HepG2 (cell line): ENCODE measurements around the gene TMPRSS7. TPM values are rescaled to one million over a fixed set of nuclear protein-coding genes. Genes with fewer than 3 reads are reported as not detected.

ENCODE experiments used
- ATAC-seq: fragments of 200-7000 bp; cut with Tn5 transposase; 3 replicates; pipeline ENCODE4 v1.9.1; 2020; ENCODE audit warnings: mild to moderate bottlenecking, moderate library complexity
- BruUV-seq: library from RNA; stranded (reverse); fragments of 400-500 nt; replicated peaks from 2 replicates; lab custom pipeline; 2021; lab: Mats Ljungman, UMichigan
- CTCF ChIA-PET: fragments of 300-600 bp; formaldehyde crosslinking; extraction: SDS; loops from one replicate; lab custom pipeline; 2021; ENCODE audit warnings: low total read pairs, inconsistent platforms, low intra/inter-chr PET ratio; lab: Yijun Ruan, JAX
- POLR2A ChIA-PET: fragments of 350-600 bp; sonication (Branson Sonifier 250); formaldehyde crosslinking; loops from one replicate; lab custom pipeline; 2020; ENCODE audit warnings: antibody characterized with exemption, inconsistent platforms; lab: Yijun Ruan, JAX
- DNase-seq: peaks from one replicate; pipeline ENCODE4 v3.0.0-alpha.2; 2015; ENCODE audit warnings: low spot score
- FAIRE-seq: peaks from 3 replicates; lab custom pipeline; 2011; peaks lifted over from hg19 to GRCh38; lab: Jason Lieb, UNC
- H2AFZ ChIP-seq: one replicate; pipeline ENCODE4 v1.6.1; 2011; ENCODE audit warnings: low read length, inconsistent platforms
- H3K27ac ChIP-seq: fragments of 300-600 bp; 3 replicates; pipeline ENCODE4 v1.8.0; 2011; ENCODE audit warnings: mixed run types, mild to moderate bottlenecking, mixed read lengths, low read length, inconsistent platforms; ENCODE audit not compliant: insufficient read depth; ENCODE audit errors: extremely low read length
- H3K27me3 ChIP-seq, 2 experiments: fragments of 200-600 bp in 1 of 2; 2 replicates in 1 of 2; 3 replicates in 1 of 2; pipeline versions ENCODE4 v1.6.0 to v1.8.0; 2011; ENCODE audit warnings: low read length in 2 of 2, mild to moderate bottlenecking in 2 of 2, moderate library complexity in 2 of 2, inconsistent platforms in 1 of 2; ENCODE audit not compliant: insufficient read depth in 2 of 2, control insufficient read depth in 1 of 2
- H3K36me3 ChIP-seq, 2 experiments: fragments of 200-600 bp in 1 of 2; replicated peaks in 1 of 2; 2 replicates in 1 of 2; 3 replicates in 1 of 2; pipeline versions ENCODE4 v1.5.1 to v1.8.0; 2011; ENCODE audit warnings: low read length in 2 of 2, inconsistent platforms in 1 of 2; ENCODE audit not compliant: insufficient read depth in 2 of 2, control insufficient read depth in 1 of 2
- H3K4me1 ChIP-seq: 2 replicates; pipeline ENCODE4 v1.5.1; 2012; ENCODE audit warnings: low read length, inconsistent platforms; ENCODE audit not compliant: insufficient read depth
- H3K4me2 ChIP-seq: 2 replicates; pipeline ENCODE4 v1.6.0; 2011; ENCODE audit warnings: low read depth, low read length, inconsistent platforms
- H3K4me3 ChIP-seq, 3 experiments: fragments of 200-600 bp in 1 of 3; sonication (generic), shearing (Covaris generic) in 1 of 3; replicated peaks in 1 of 3; 2 replicates each; pipeline ENCODE4 v1.5.1; 2011 to 2016; ENCODE audit warnings: low read length in 3 of 3, inconsistent platforms in 2 of 3, low read depth in 2 of 3, mild to moderate bottlenecking in 2 of 3, control low read depth in 1 of 3, mixed read lengths in 1 of 3; ENCODE audit not compliant: insufficient read depth in 1 of 3
- H3K79me2 ChIP-seq: one replicate; pipeline ENCODE4 v1.6.1; 2011; ENCODE audit warnings: low read length, inconsistent platforms; ENCODE audit not compliant: insufficient read depth
- H3K9ac ChIP-seq: 2 replicates; pipeline ENCODE4 v1.6.0; 2011; ENCODE audit warnings: mild to moderate bottlenecking, low read depth, low read length, inconsistent platforms; ENCODE audit not compliant: insufficient read depth
- H3K9me3 ChIP-seq: 2 replicates; pipeline ENCODE4 v1.5.1; 2012; ENCODE audit warnings: mild to moderate bottlenecking, low read length
- H4K20me1 ChIP-seq: 2 replicates; pipeline ENCODE4 v1.6.0; 2011; ENCODE audit warnings: inconsistent platforms, mild to moderate bottlenecking, low read length, moderate library complexity; ENCODE audit not compliant: insufficient read depth
- ARNT2 ChIP-seq: sonication (generic); formaldehyde crosslinking; IDR thresholded peaks from 2 replicates; pipeline ENCODE4 v1.8.0; 2022; ENCODE audit warnings: mild to moderate bottlenecking, low read depth, missing genetic modification reagents, moderate library complexity
- BCLAF1 ChIP-seq: fragments of 450-650 bp; IDR thresholded peaks from 2 replicates; pipeline ENCODE4 v1.6.1; 2017; ENCODE audit warnings: mild to moderate bottlenecking
- CBX5 ChIP-seq: sonication (generic); formaldehyde crosslinking; IDR thresholded peaks from 2 replicates; pipeline ENCODE4 v1.4.0; 2020; ENCODE audit warnings: missing genetic modification reagents, borderline replicate concordance
- ETS1 ChIP-seq: sonication (generic); formaldehyde crosslinking; IDR thresholded peaks from 2 replicates; pipeline ENCODE4 v1.4.0; 2020; ENCODE audit warnings: missing genetic modification reagents
- FOXA1 ChIP-seq, 2 experiments: fragments of 450-650 bp in 1 of 2; sonication (generic) in 1 of 2; formaldehyde crosslinking in 1 of 2; IDR thresholded peaks; 2 replicates each; pipeline versions ENCODE4 v1.4.0 to v1.6.1; 2016 to 2020; ENCODE audit warnings: missing genetic modification reagents in 1 of 2
- FOXO1 ChIP-seq: sonication (generic); formaldehyde crosslinking; IDR thresholded peaks from 2 replicates; pipeline ENCODE4 v1.4.0; 2020; ENCODE audit warnings: missing genetic modification reagents
- FOXP4 ChIP-seq: sonication (generic); formaldehyde crosslinking; IDR thresholded peaks from 2 replicates; pipeline ENCODE4 v1.4.0; 2020; ENCODE audit warnings: missing genetic modification reagents
- SMYD3 ChIP-seq: sonication (generic); formaldehyde crosslinking; IDR thresholded peaks from 2 replicates; pipeline ENCODE4 v1.8.1; 2023; ENCODE audit warnings: mild to moderate bottlenecking, missing genetic modification reagents
- UBTF ChIP-seq: sonication (generic); formaldehyde crosslinking; IDR thresholded peaks from 2 replicates; pipeline ENCODE4 v1.4.0; 2020; ENCODE audit warnings: mild to moderate bottlenecking, missing genetic modification reagents
- ZBTB39 ChIP-seq: sonication (generic); formaldehyde crosslinking; IDR thresholded peaks from 2 replicates; pipeline ENCODE4 v1.5.0; 2020; ENCODE audit warnings: missing genetic modification reagents
- ZNF232 ChIP-seq: sonication (generic); formaldehyde crosslinking; IDR thresholded peaks from 2 replicates; pipeline ENCODE4 v1.4.0; 2020; ENCODE audit warnings: missing genetic modification reagents, borderline replicate concordance
- ZNF431 ChIP-seq: sonication (generic); formaldehyde crosslinking; IDR thresholded peaks from 2 replicates; pipeline ENCODE4 v1.9.0; 2022; ENCODE audit warnings: missing genetic modification reagents, low read depth, mild to moderate bottlenecking, borderline replicate concordance
- ZNF562 ChIP-seq: sonication (generic); formaldehyde crosslinking; IDR thresholded peaks from 2 replicates; pipeline ENCODE4 v1.8.0; 2022; ENCODE audit warnings: missing genetic modification reagents, borderline replicate concordance
- WGBS: methylation state at CpG from one replicate; pipeline ENCODE4 v1.1.6; 2017; ENCODE audit warnings: low lambda C conversion rate; 5-methylcytosine and 5-hydroxymethylcytosine counted together
- in situ Hi-C: cut with HindIII; loops from 2 replicates; pipeline ENCODE4 v1.10.0; 2017; ENCODE audit warnings: low pct_unique_long_range_greater_than_20kb; ENCODE audit not compliant: extremely low pct_ligation_motif_present
- intact Hi-C: fragments of 100-400 bp; cut with micrococcal nuclease; formaldehyde crosslinking; loops from one replicate; pipeline ENCODE4 v1.10.0; 2022; ENCODE audit not compliant: unreplicated experiment
- polyA plus RNA-seq, 8 experiments: library from polyadenylated mRNA; depleted of rRNA in 3 of 8; stranded (reverse) in 7 of 8; unstranded in 1 of 8; fragments of >200 nt; fragmentation: Illumina TruSeq in 4 of 8; extraction: Trizol in 4 of 8; gene quantifications; 2 replicates each; pipeline versions ENCODE4 v1.2.1 to v1.2.3, GENCODE V29; 2011 to 2016; ENCODE audit warnings: low read depth in 4 of 8, missing spikeins in 1 of 8, mixed read lengths in 1 of 8; ENCODE audit not compliant: insufficient read depth in 1 of 8
- total RNA-seq, 5 experiments: library from RNA; depleted of rRNA; stranded (reverse); fragments of >200 nt; fragmentation: Illumina TruSeq; extraction: Trizol; gene quantifications; 2 replicates each; pipeline ENCODE4 v1.2.3, GENCODE V29; 2016; ENCODE audit warnings: low read depth in 1 of 5

The TMPRSS7 gene
- total and polyA plus RNA-seq, 2 of the 13 experiments (the other 11 are each of a cell fraction or from before 2014, with no cell fraction given) = not detected

GRCh38 chr3:112032098-112032731 lies 2.3 kb upstream of the TMPRSS7 start:
- POLR2A ChIA-PET = no interaction called here
- Histone ChIP-seq H3K4me1 (no peaks in the 10 kb centered on the region), H3K27me3 (peaks cover 3 to 4% of the 10 kb centered on the region in 2 experiments; a peak in 2 of 5 replicates), H3K9me3 (no peaks in the 10 kb centered on the region), H4K20me1 (no peaks in the 10 kb centered on the region), H2AFZ (no peak overlapping the region), H3K9ac (no peak overlapping the region), H3K79me2 (no peaks in the 10 kb centered on the region)
- CTCF ChIA-PET = no interaction called here
- no TSS peak for BruUV-seq
- FAIRE-seq = no peak
- no peak for TF ChIP-seq BCLAF1
- TF ChIP-seq CBX5 (CRISPR knock-in tag) = no peak
- TF ChIP-seq ZBTB39 (CRISPR knock-in tag) = no peak
- TF ChIP-seq ZNF562 (CRISPR knock-in tag) = no peak
- TF ChIP-seq UBTF (CRISPR knock-in tag) = no peak
- TF ChIP-seq FOXA1 (IDR thresholded peaks at IDR 0.05) = no peak
- no peak for TF ChIP-seq FOXA1 (CRISPR knock-in tag; IDR thresholded peaks at IDR 0.05)
- TF ChIP-seq SMYD3 = no peak
- no peak for TF ChIP-seq ARNT2 (CRISPR knock-in tag)
- TF ChIP-seq FOXO1 = no peak
- TF ChIP-seq FOXP4 (CRISPR knock-in tag) = no peak
- no peak for TF ChIP-seq ETS1
- TF ChIP-seq ZNF431 (CRISPR knock-in tag) = no peak
- no peak for TF ChIP-seq ZNF232 (CRISPR knock-in tag)
- TF ChIP-seq, all 625 proteins: peak for 0
- DNase-seq (no peak), ATAC-seq (no peak)
- no peak overlapping the region for H3K4me3 ChIP-seq
- H3K27ac ChIP-seq = no peak overlapping the region
- no peak overlapping the region for H3K4me2 ChIP-seq
- in situ Hi-C loops (no loop called here), intact Hi-C loops (no loop called here)
- H3K36me3 ChIP-seq = no peaks in the 10 kb centered on the region
- 12% methylated on average over 5 of the region's 5 CpGs for WGBS
